Kidney glomerular epithelial cell (primary cell): Measurements from ENCODE around the gene MAGEA9B.
"Not testable (repeated sequence)": the region's sequence is repeated elsewhere in the genome, so short reads cannot be mapped to it uniquely, and the experiment has no call there.

Source experiments
- DNase-seq: peaks from one replicate; lab custom pipeline; 2025; lab: John Stamatoyannopoulos, UW

The MAGEA9B gene

GRCh38 chrX:149570668-149571067, 16.6 kb downstream of the MAGEA9B start:
- DNase-seq: no peak

GRCh38 chrX:149569770-149570169, 17.5 kb downstream of the MAGEA9B start:
- no peak for DNase-seq

- no peak for DNase-seq
Measured at GRCh38 chrX:149568701-149569296, 18.5 kb downstream of the MAGEA9B start.

- DNase-seq: no peak
Measured at GRCh38 chrX:149567621-149568417, 19.4 kb downstream of the MAGEA9B start.

GRCh38 chrX:149563359-149563758, 23.9 kb downstream of the MAGEA9B start:
- DNase-seq: no peak

- not testable (repeated sequence) for DNase-seq
Measured at GRCh38 chrX:149555251-149555650, 32.0 kb downstream of the MAGEA9B start.

GRCh38 chrX:149551939-149552248, 35.4 kb downstream of the MAGEA9B start:
- DNase-seq: not testable (repeated sequence)

- DNase-seq: not testable (repeated sequence)
Measured at GRCh38 chrX:149551245-149551938, 35.9 kb downstream of the MAGEA9B start.

- DNase-seq: not testable (repeated sequence)
Measured at GRCh38 chrX:149550454-149550853, 36.8 kb downstream of the MAGEA9B start.

- DNase-seq: not testable (repeated sequence)
Measured at GRCh38 chrX:149549701-149550100, 37.6 kb downstream of the MAGEA9B start, which contains the start of gene HSFX3. HSFX3 (minus strand) TSS chrX:149549924; CDS start chrX:149549852, 72 bp downstream.

GRCh38 chrX:149547782-149548181, 39.5 kb downstream of the MAGEA9B start:
- DNase-seq: not testable (repeated sequence)

GRCh38 chrX:149546962-149547361, 40.3 kb downstream of the MAGEA9B start:
- not testable (repeated sequence) for DNase-seq

GRCh38 chrX:149545545-149546543, 41.4 kb downstream of the MAGEA9B start:
- DNase-seq: not testable (repeated sequence)

- DNase-seq: no peak
Measured at GRCh38 chrX:149541521-149542047, 45.7 kb downstream of the MAGEA9B start.

- DNase-seq: peak; percentile 87
Measured at GRCh38 chrX:149540621-149541520, 46.4 kb downstream of the MAGEA9B start, which contains the start of gene EOLA1. EOLA1 (plus strand) TSS chrX:149541012; CDS start chrX:149545631, 4,619 bp downstream.

GRCh38 chrX:149540131-149540620, 47.1 kb downstream of the MAGEA9B start:
- peak; percentile 87 for DNase-seq

- DNase-seq: peak; percentile 82
Measured at GRCh38 chrX:149539283-149540130, 47.8 kb downstream of the MAGEA9B start.

- not testable (repeated sequence) for DNase-seq
Measured at GRCh38 chrX:149537474-149537873, 49.8 kb downstream of the MAGEA9B start.
